Colonic mucosa (tissue), 4 donors: Measurements from ENCODE around the gene MED13L. TPM values are rescaled to one million over a fixed set of nuclear protein-coding genes. Genes with fewer than 3 reads are reported as not detected.

ENCODE experiments used
- DNase-seq: peaks from one replicate; pipeline ENCODE4 v3.0.0-alpha.2; 2020
- H3K27ac ChIP-seq: fragments of 200-600 bp; one replicate; pipeline ENCODE4 v1.8.0; 2021
- H3K27me3 ChIP-seq: fragments of 200-600 bp; one replicate; pipeline ENCODE4 v1.8.0; 2021
- H3K36me3 ChIP-seq: fragments of 200-600 bp; one replicate; pipeline ENCODE4 v1.8.0; 2021
- H3K4me1 ChIP-seq: fragments of 200-600 bp; one replicate; pipeline ENCODE4 v1.8.0; 2021; ENCODE audit warnings: mild to moderate bottlenecking
- H3K4me3 ChIP-seq: fragments of 200-600 bp; one replicate; pipeline ENCODE4 v1.8.0; 2021
- H3K9ac ChIP-seq, 2 donors: one replicate each; pipeline ENCODE4 v1.7.0; 2013; ENCODE audit warnings: control low read depth in 2 of 2, low read depth in 2 of 2, low read length in 2 of 2
- H3K9me3 ChIP-seq: fragments of 200-600 bp; one replicate; pipeline ENCODE4 v1.8.0; 2021
- intact Hi-C: fragments of 100-400 bp; cut with DNase I; formaldehyde crosslinking; loops from one replicate; pipeline ENCODE4 v1.14.1; 2022
- microRNA-seq: library from miRNA; unstranded; fragments of <30 nt; microRNA quantifications from one replicate; pipeline ENCODE4, GENCODE V29; 2019
- total RNA-seq, 2 donors: library from RNA; stranded (reverse); fragmentation: NEBNext Ultra II Directional in 1 of 2; extraction: Animal tissue kit (Norgen Biotek cat#: 25700) in 1 of 2; gene quantifications; one replicate each; pipeline ENCODE4 v1.2.1, GENCODE V29; 2021
- TF ChIP-seq, protein P1 (sequence below): fragments of 200-600 bp; IDR thresholded peaks from one replicate; pipeline ENCODE4 v1.8.0; 2022; ENCODE audit warnings: antibody characterized with exemption, mild to moderate bottlenecking
- donor health status: healthy.
- donor health status: DM: no; HTN: no; CAD: no.
- donor health status: DM: no; HTN: no; CAD: no.

Gene MED13L
- total RNA-seq, 2 donors from 2014 or later, result 73.8 to 92.6 TPM

- intact Hi-C loops, result no loop called here
- Histone ChIP-seq H3K4me1 (no peaks in the 10 kb centered on the region), H3K27ac (no peak overlapping the region), H3K4me3 (no peak overlapping the region), H3K9me3 (no peaks in the 10 kb centered on the region), H3K9ac (no peak overlapping the region), H3K36me3 (no peaks in the 10 kb centered on the region), H3K27me3 (peaks cover 6% of the 10 kb centered on the region)
- DNase-seq, result no peak
- TF ChIP-seq, protein P1, sequence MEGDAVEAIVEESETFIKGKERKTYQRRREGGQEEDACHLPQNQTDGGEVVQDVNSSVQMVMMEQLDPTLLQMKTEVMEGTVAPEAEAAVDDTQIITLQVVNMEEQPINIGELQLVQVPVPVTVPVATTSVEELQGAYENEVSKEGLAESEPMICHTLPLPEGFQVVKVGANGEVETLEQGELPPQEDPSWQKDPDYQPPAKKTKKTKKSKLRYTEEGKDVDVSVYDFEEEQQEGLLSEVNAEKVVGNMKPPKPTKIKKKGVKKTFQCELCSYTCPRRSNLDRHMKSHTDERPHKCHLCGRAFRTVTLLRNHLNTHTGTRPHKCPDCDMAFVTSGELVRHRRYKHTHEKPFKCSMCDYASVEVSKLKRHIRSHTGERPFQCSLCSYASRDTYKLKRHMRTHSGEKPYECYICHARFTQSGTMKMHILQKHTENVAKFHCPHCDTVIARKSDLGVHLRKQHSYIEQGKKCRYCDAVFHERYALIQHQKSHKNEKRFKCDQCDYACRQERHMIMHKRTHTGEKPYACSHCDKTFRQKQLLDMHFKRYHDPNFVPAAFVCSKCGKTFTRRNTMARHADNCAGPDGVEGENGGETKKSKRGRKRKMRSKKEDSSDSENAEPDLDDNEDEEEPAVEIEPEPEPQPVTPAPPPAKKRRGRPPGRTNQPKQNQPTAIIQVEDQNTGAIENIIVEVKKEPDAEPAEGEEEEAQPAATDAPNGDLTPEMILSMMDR, result no peak
Measured at GRCh38 chr12:115914122-115914521, 363.4 kb downstream of the MED13L start.

GRCh38 chr12:115912440-115912839 is 365.1 kb downstream of the MED13L start:
- Histone ChIP-seq H3K4me3 (no peak overlapping the region), H3K27ac (no peak overlapping the region), H3K4me1 (no peaks in the 10 kb centered on the region), H3K9me3 (no peaks in the 10 kb centered on the region), H3K9ac (no peak overlapping the region), H3K36me3 (no peaks in the 10 kb centered on the region), H3K27me3 (peaks cover 6% of the 10 kb centered on the region)
- TF ChIP-seq, protein P1, result no peak
- intact Hi-C loops, result no loop called here
- DNase-seq, result no peak

GRCh38 chr12:115911360-115911759 is 366.1 kb downstream of the MED13L start:
- H3K4me1 ChIP-seq, result no peaks in the 10 kb centered on the region
- intact Hi-C loops, result no loop called here
- DNase-seq, result no peak
- TF ChIP-seq, protein P1, result no peak
- H3K27me3 ChIP-seq, result no peaks in the 10 kb centered on the region
- no peaks in the 10 kb centered on the region for H3K9me3 ChIP-seq
- H3K36me3 ChIP-seq, result no peaks in the 10 kb centered on the region
- H3K4me3 ChIP-seq, result no peak overlapping the region
- H3K27ac ChIP-seq, result no peak overlapping the region
- H3K9ac ChIP-seq, result no peak overlapping the region

DNA sequence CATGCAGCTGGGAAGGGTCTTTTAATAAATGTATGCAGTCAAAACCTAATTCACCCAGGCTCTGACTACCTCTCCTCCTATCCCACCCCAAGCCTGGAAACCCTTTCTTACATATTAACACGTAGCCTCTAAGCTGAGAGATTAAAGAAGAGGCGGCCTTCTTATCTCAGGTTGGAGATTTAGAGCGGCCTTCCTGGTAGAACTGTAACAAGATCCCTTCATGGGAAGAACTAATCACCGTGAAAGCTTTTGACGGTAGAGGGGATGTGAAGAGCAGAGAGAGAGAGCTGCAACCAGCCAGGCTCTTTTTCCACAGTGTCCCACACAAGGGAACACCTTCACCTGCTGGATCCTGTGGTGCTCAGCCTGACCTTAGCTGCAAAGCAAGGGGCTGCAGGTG is 367.4 kb downstream of the MED13L start:
- H3K4me3 ChIP-seq, result no peak overlapping the region
- H3K9me3 ChIP-seq, result no peaks in the 10 kb centered on the region
- intact Hi-C loops, result no loop called here
- DNase-seq, result no peak
- H3K36me3 ChIP-seq, result no peaks in the 10 kb centered on the region
- H3K27me3 ChIP-seq, result no peaks in the 10 kb centered on the region
- no peak overlapping the region for H3K9ac ChIP-seq
- no peaks in the 10 kb centered on the region for H3K4me1 ChIP-seq
- H3K27ac ChIP-seq, result no peak overlapping the region
- TF ChIP-seq, protein P1, result no peak

Small RNA genes within 50 kb of the gene (microRNA-seq; reads per million reads assigned to microRNA genes)
- not detected for gene MIR620
